ENCODE results near the gene CD59. TPM values are rescaled to one million over a fixed set of nuclear protein-coding genes. Genes with fewer than 3 reads are reported as not detected.

CD59 gene
- total and polyA plus RNA-seq, 2 of the 13 experiments (the other 11 are each of a cell fraction or from before 2014, with no cell fraction given): 127 to 289 TPM

DNA sequence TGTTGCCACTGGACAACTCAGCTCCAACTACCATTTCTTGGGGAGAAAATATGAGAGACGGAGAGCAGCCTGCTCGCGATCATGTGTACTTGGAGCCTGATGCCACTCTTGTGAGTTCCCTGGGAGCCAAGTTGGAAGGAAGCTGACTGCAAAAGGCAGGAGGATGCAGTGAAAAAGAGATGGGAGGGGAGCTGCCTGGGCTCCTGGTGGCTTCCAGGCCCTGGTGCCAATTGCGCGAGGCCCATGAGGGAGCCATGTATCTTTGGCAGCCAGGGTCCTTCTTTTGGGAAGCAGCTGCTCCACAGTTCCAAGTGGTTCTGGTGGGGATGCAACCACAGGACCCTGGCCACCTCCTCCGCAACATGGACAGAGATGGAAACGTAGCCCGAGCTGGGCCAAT, 46.7 kb downstream of the CD59 start:
- intact Hi-C loops (cut with micrococcal nuclease; ENCODE audit: unreplicated experiment) (no loop called here), in situ Hi-C loops (cut with HindIII; ENCODE audit: extremely low pct_ligation_motif_present, low pct_unique_long_range_greater_than_20kb) (loop anchor here (5.0 to 10.0 kb wide), 3 partner anchors 147 to 525 kb away; partner anchors contain the start of gene CSTF3)
- Histone ChIP-seq H3K27ac (ENCODE audit: extremely low read length, insufficient read depth, low read length) (no peak overlapping the region), H3K36me3 (replicated peaks in 1 of 2; ENCODE audit: control insufficient read depth in 1 of 2, insufficient read depth in 2 of 2, low read length in 2 of 2) (no peaks in the 10 kb centered on the region), H3K4me2 (ENCODE audit: low read depth, low read length) (no peak overlapping the region), H3K4me3 (replicated peaks in 1 of 3; ENCODE audit: insufficient read depth in 1 of 3, low read depth in 2 of 3, low read length in 3 of 3) (no peak overlapping the region), H4K20me1 (ENCODE audit: insufficient read depth, low read length) (no peaks in the 10 kb centered on the region), H3K9me3 (ENCODE audit: low read length) (no peaks in the 10 kb centered on the region), H3K4me1 (ENCODE audit: insufficient read depth, low read length) (peaks cover 43% of the 10 kb centered on the region), H2AFZ (ENCODE audit: low read length) (no peak overlapping the region), H3K79me2 (ENCODE audit: insufficient read depth, low read length) (no peaks in the 10 kb centered on the region), H3K27me3 (ENCODE audit: control insufficient read depth in 1 of 2, insufficient read depth in 2 of 2, low read length in 2 of 2) (no peaks in the 10 kb centered on the region), H3K9ac (ENCODE audit: insufficient read depth, low read depth, low read length) (no peak overlapping the region)
- ChIA-PET POLR2A (interaction anchor here (4.5 kb wide), 1 partner anchor 11 kb away, joined by 81 read pairs; the partner anchor contains the start of gene C11orf91), CTCF (ENCODE audit: low intra/inter-chr PET ratio, low total read pairs) (no interaction called here)
- no peak for TF ChIP-seq AGO2 (optimal IDR thresholded peaks at IDR 0.05; ENCODE audit: low read depth, low read length)
- TF ChIP-seq CHCHD3 (CRISPR knock-in tag; IDR thresholded peaks at IDR 0.05): no peak
- TF ChIP-seq JUND (CRISPR knock-in tag; IDR thresholded peaks at IDR 0.05): no peak
- TF ChIP-seq ZNF501 (CRISPR knock-in tag; IDR thresholded peaks at IDR 0.05): no peak
- no TSS peak for BruUV-seq (replicated peaks)
- no peak for ATAC-seq
- no peak for DNase-seq (ENCODE audit: low spot score)
- FAIRE-seq: no peak
- WGBS (ENCODE audit: low lambda C conversion rate): 98% methylated on average over 8 of the region's 8 CpGs

- no TSS peak for BruUV-seq (replicated peaks)
- Histone ChIP-seq H4K20me1 (ENCODE audit: insufficient read depth, low read length) (no peaks in the 10 kb centered on the region), H3K9me3 (ENCODE audit: low read length) (no peaks in the 10 kb centered on the region), H3K9ac (ENCODE audit: insufficient read depth, low read depth, low read length) (no peak overlapping the region), H3K4me2 (ENCODE audit: low read depth, low read length) (no peak overlapping the region), H3K79me2 (ENCODE audit: insufficient read depth, low read length) (no peaks in the 10 kb centered on the region), H3K27me3 (ENCODE audit: control insufficient read depth in 1 of 2, insufficient read depth in 2 of 2, low read length in 2 of 2) (no peaks in the 10 kb centered on the region), H3K4me1 (ENCODE audit: insufficient read depth, low read length) (peaks cover 39% of the 10 kb centered on the region), H3K27ac (ENCODE audit: extremely low read length, insufficient read depth, low read length) (no peak overlapping the region), H2AFZ (ENCODE audit: low read length) (no peak overlapping the region), H3K4me3 (replicated peaks in 1 of 3; ENCODE audit: insufficient read depth in 1 of 3, low read depth in 2 of 3, low read length in 3 of 3) (no peak overlapping the region), H3K36me3 (replicated peaks in 1 of 2; ENCODE audit: control insufficient read depth in 1 of 2, insufficient read depth in 2 of 2, low read length in 2 of 2) (no peaks in the 10 kb centered on the region)
- ChIA-PET CTCF (ENCODE audit: low intra/inter-chr PET ratio, low total read pairs) (no interaction called here), POLR2A (interaction anchor here (4.5 kb wide), 1 partner anchor 12 kb away, joined by 81 read pairs; the partner anchor contains the start of gene C11orf91)
- FAIRE-seq: no peak
- intact Hi-C loops (cut with micrococcal nuclease; ENCODE audit: unreplicated experiment) (no loop called here), in situ Hi-C loops (cut with HindIII; ENCODE audit: extremely low pct_ligation_motif_present, low pct_unique_long_range_greater_than_20kb) (loop anchor here (5.0 to 10.0 kb wide), 3 partner anchors 147 to 524 kb away; partner anchors contain the start of gene CSTF3)
- DNase-seq (ENCODE audit: low spot score): no peak
- 88% methylated on average over 4 of the region's 4 CpGs for WGBS (ENCODE audit: low lambda C conversion rate)
- ATAC-seq: no peak
- TF ChIP-seq NR3C1 (CRISPR knock-in tag; IDR thresholded peaks at IDR 0.05): no peak
- TF ChIP-seq FOXK2 (IDR thresholded peaks at IDR 0.05): no peak
- TF ChIP-seq MED8 (CRISPR knock-in tag; IDR thresholded peaks at IDR 0.05; ENCODE audit: insufficient replicate concordance): no peak
- no peak for TF ChIP-seq STAT5B (CRISPR knock-in tag; IDR thresholded peaks at IDR 0.05)
- TF ChIP-seq ZBTB38 (CRISPR knock-in tag; IDR thresholded peaks at IDR 0.05): no peak
- no peak for TF ChIP-seq ZFP36 (IDR thresholded peaks at IDR 0.05; ENCODE audit: borderline replicate concordance, low read depth, low read length, partially characterized antibody)
- no peak for TF ChIP-seq CCDC6 (CRISPR knock-in tag; IDR thresholded peaks at IDR 0.05)
- no peak for TF ChIP-seq JDP2 (CRISPR knock-in tag; IDR thresholded peaks at IDR 0.05; ENCODE audit: borderline replicate concordance)
- no peak for TF ChIP-seq HMG20B (CRISPR knock-in tag; conservative IDR thresholded peaks at IDR 0.05)
- TF ChIP-seq ZNF883 (CRISPR knock-in tag; IDR thresholded peaks at IDR 0.05; ENCODE audit: not compliant biosample characterization): no peak
- TF ChIP-seq, protein P1, sequence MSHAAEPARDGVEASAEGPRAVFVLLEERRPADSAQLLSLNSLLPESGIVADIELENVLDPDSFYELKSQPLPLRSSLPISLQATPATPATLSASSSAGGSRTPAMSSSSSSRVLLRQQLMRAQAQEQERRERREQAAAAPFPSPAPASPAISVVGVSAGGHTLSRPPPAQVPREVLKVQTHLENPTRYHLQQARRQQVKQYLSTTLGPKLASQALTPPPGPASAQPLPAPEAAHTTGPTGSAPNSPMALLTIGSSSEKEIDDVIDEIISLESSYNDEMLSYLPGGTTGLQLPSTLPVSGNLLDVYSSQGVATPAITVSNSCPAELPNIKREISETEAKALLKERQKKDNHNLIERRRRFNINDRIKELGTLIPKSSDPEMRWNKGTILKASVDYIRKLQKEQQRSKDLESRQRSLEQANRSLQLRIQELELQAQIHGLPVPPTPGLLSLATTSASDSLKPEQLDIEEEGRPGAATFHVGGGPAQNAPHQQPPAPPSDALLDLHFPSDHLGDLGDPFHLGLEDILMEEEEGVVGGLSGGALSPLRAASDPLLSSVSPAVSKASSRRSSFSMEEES (CRISPR knock-in tag; IDR thresholded peaks at IDR 0.05): no peak
- no peak for TF ChIP-seq TEAD3 (CRISPR knock-in tag; optimal IDR thresholded peaks at IDR 0.05; ENCODE audit: borderline replicate concordance)
- TF ChIP-seq ADNP (CRISPR knock-in tag; IDR thresholded peaks at IDR 0.05): no peak
- TF ChIP-seq RBM22 (optimal IDR thresholded peaks at IDR 0.05; ENCODE audit: low read length): no peak
- no peak for TF ChIP-seq NCOA2 (CRISPR knock-in tag; IDR thresholded peaks at IDR 0.05)
- no peak for TF ChIP-seq BRCA1 (CRISPR knock-in tag; IDR thresholded peaks at IDR 0.05)
- TF ChIP-seq ZNF460 (CRISPR knock-in tag; IDR thresholded peaks at IDR 0.05; ENCODE audit: borderline replicate concordance): no peak
- no peak for TF ChIP-seq ZMYM4 (CRISPR knock-in tag; IDR thresholded peaks at IDR 0.05)
These were observed 47.1 kb downstream of the CD59 start for GRCh38 chr11:33689085-33689484.

Measured in HepG2 (cell line).